H1 (cell line): Measurements from ENCODE around the gene SPEF2. TPM values are rescaled to one million over a fixed set of nuclear protein-coding genes. Genes with fewer than 3 reads are reported as not detected.

ENCODE experiments used
- CTCF ChIA-PET: fragments of 300-600 bp; sonication (Branson Sonifier 250); formaldehyde crosslinking; loops from one replicate; lab custom pipeline; 2021; ENCODE audit not compliant: partially characterized antibody; lab: Charles Lee
- POLR2A ChIA-PET: fragments of 300-600 bp; sonication (Branson Sonifier 250); formaldehyde crosslinking; loops from one replicate; lab custom pipeline; 2021; ENCODE audit warnings: inconsistent platforms; ENCODE audit not compliant: partially characterized antibody; lab: Charles Lee
- DNase-seq, 2 experiments: peaks; one replicate each; pipeline versions ENCODE4 v3.0.0 to v3.0.0-alpha.2; 2010 to 2022; ENCODE audit warnings: low spot score in 2 of 2, low read depth in 1 of 2, mixed read lengths in 1 of 2
- FAIRE-seq: peaks from 2 replicates; lab custom pipeline; 2011; peaks lifted over from hg19 to GRCh38; lab: Jason Lieb, UNC
- H2AFZ ChIP-seq: 2 replicates; pipeline ENCODE4 v1.8.1; 2012; ENCODE audit warnings: low read length, inconsistent platforms
- H2AK5ac ChIP-seq: 2 replicates; pipeline ENCODE4 v1.6.1; 2013; ENCODE audit warnings: low read depth, low read length
- H2BK120ac ChIP-seq: replicated peaks from 2 replicates; pipeline ENCODE3; 2013; ENCODE audit warnings: low read depth, low read length, inconsistent platforms
- H2BK12ac ChIP-seq: 2 replicates; pipeline ENCODE4 v1.6.1; 2013; ENCODE audit warnings: low read depth, low read length
- H2BK15ac ChIP-seq: 2 replicates; pipeline ENCODE4 v1.6.1; 2013; ENCODE audit warnings: low read length
- H2BK20ac ChIP-seq: 2 replicates; pipeline ENCODE4 v1.6.1; 2013; ENCODE audit warnings: low read length
- H2BK5ac ChIP-seq: 2 replicates; pipeline ENCODE4 v1.6.1; 2013; ENCODE audit warnings: low read depth, low read length
- H3K14ac ChIP-seq: 2 replicates; pipeline ENCODE4 v1.6.1; 2013; ENCODE audit warnings: inconsistent platforms; ENCODE audit not compliant: insufficient read length
- H3K18ac ChIP-seq: 2 replicates; pipeline ENCODE4 v1.6.1; 2013; ENCODE audit warnings: low read length; ENCODE audit errors: extremely low read depth
- H3K23ac ChIP-seq: 2 replicates; pipeline ENCODE4 v1.6.1; 2013; ENCODE audit warnings: inconsistent platforms; ENCODE audit not compliant: insufficient read length
- H3K23me2 ChIP-seq: 2 replicates; pipeline ENCODE4 v1.6.1; 2013; ENCODE audit warnings: low read depth, low read length
- H3K27ac ChIP-seq: 2 replicates; pipeline ENCODE4 v1.6.1; 2011; ENCODE audit warnings: low read depth, low read length, inconsistent platforms
- H3K27me3 ChIP-seq, 4 experiments: replicated peaks in 1 of 4; 1 replicate in 1 of 4; 2 replicates in 3 of 4; pipeline versions ENCODE4 v1.6.1 to v1.8.1; 2011 to 2013; ENCODE audit warnings: low read length in 3 of 4, mild to moderate bottlenecking in 3 of 4, inconsistent platforms in 2 of 4, mixed read lengths in 2 of 4, moderate library complexity in 1 of 4; ENCODE audit not compliant: control insufficient read depth in 3 of 4, insufficient read depth in 3 of 4; ENCODE audit errors: extremely low read depth in 1 of 4
- H3K36me3 ChIP-seq, 4 experiments: 2 replicates each; pipeline versions ENCODE4 v1.6.1 to v1.8.1; 2011 to 2013; ENCODE audit warnings: mild to moderate bottlenecking in 4 of 4, low read length in 3 of 4, moderate library complexity in 2 of 4, control low read depth in 1 of 4, inconsistent platforms in 1 of 4; ENCODE audit not compliant: insufficient read depth in 4 of 4, control insufficient read depth in 2 of 4
- H3K4ac ChIP-seq: replicated peaks from 2 replicates; pipeline ENCODE3; 2013; ENCODE audit warnings: low read length, low read depth, mixed read lengths, inconsistent platforms; ENCODE audit not compliant: insufficient read length
- H3K4me1 ChIP-seq, 4 experiments: replicated peaks in 1 of 4; 1 replicate in 1 of 4; 2 replicates in 3 of 4; pipeline versions ENCODE4 v1.6.1 to v1.8.1; 2011 to 2013; ENCODE audit warnings: low read length in 3 of 4, inconsistent platforms in 2 of 4, mixed read lengths in 1 of 4; ENCODE audit not compliant: insufficient read depth in 4 of 4, control insufficient read depth in 3 of 4
- H3K4me2 ChIP-seq, 2 experiments: 2 replicates each; pipeline versions ENCODE4 v1.6.1 to v1.8.1; 2011 to 2013; ENCODE audit warnings: low read depth in 2 of 2, low read length in 2 of 2, control low read depth in 1 of 2, inconsistent platforms in 1 of 2, mild to moderate bottlenecking in 1 of 2; ENCODE audit not compliant: insufficient read depth in 1 of 2
- H3K4me3 ChIP-seq, 4 experiments: fragments of 200-600, 300-600 bp in 1 of 4; sonication (generic), shearing (Covaris generic), sonication (Bioruptor Twin) in 1 of 4; 2 replicates each; pipeline versions ENCODE4 v1.5.1 to v1.8.1; 2011 to 2016; ENCODE audit warnings: low read length in 4 of 4, low read depth in 3 of 4, control low read depth in 2 of 4, inconsistent platforms in 2 of 4, mild to moderate bottlenecking in 2 of 4, mixed read lengths in 1 of 4, moderate library complexity in 1 of 4; ENCODE audit not compliant: insufficient read depth in 2 of 4; ENCODE audit errors: extremely low read depth in 1 of 4
- H3K56ac ChIP-seq: replicated peaks from 2 replicates; pipeline ENCODE3; 2013; ENCODE audit warnings: low read depth, mild to moderate bottlenecking, mixed read lengths, low read length, inconsistent platforms; ENCODE audit not compliant: insufficient read length
- H3K79me1 ChIP-seq: 2 replicates; pipeline ENCODE4 v1.6.1; 2013; ENCODE audit warnings: low read depth, low read length, control low read depth
- H3K79me2 ChIP-seq, 2 experiments: 2 replicates each; pipeline versions ENCODE4 v1.6.1 to v1.8.1; 2012 to 2013; ENCODE audit warnings: low read length in 2 of 2, mild to moderate bottlenecking in 2 of 2, inconsistent platforms in 1 of 2; ENCODE audit not compliant: insufficient read depth in 2 of 2, control insufficient read depth in 1 of 2
- H3K9ac ChIP-seq, 4 experiments: replicated peaks in 1 of 4; 1 replicate in 1 of 4; 2 replicates in 3 of 4; pipeline versions ENCODE4 v1.6.1 to v1.8.1; 2011 to 2013; ENCODE audit warnings: low read depth in 3 of 4, low read length in 3 of 4, control low read depth in 2 of 4, mild to moderate bottlenecking in 2 of 4, moderate library complexity in 2 of 4, inconsistent platforms in 1 of 4; ENCODE audit errors: extremely low read depth in 1 of 4
- H3K9me3 ChIP-seq, 2 experiments: 2 replicates each; pipeline versions ENCODE4 v1.6.1 to v1.8.1; 2012 to 2013; ENCODE audit warnings: mild to moderate bottlenecking in 2 of 2, moderate library complexity in 2 of 2, control low read depth in 1 of 2, inconsistent platforms in 1 of 2, low read depth in 1 of 2, low read length in 1 of 2, mixed read lengths in 1 of 2; ENCODE audit not compliant: insufficient read depth in 2 of 2
- H4K20me1 ChIP-seq, 2 experiments: replicated peaks in 1 of 2; 2 replicates each; pipeline versions ENCODE3 to v1.8.1; 2011 to 2013; ENCODE audit warnings: inconsistent platforms in 2 of 2, low read length in 2 of 2, mild to moderate bottlenecking in 1 of 2; ENCODE audit not compliant: insufficient read depth in 2 of 2, control insufficient read depth in 1 of 2
- H4K5ac ChIP-seq: 2 replicates; pipeline ENCODE4 v1.6.1; 2013; ENCODE audit warnings: low read length, low read depth, mixed read lengths, inconsistent platforms; ENCODE audit not compliant: insufficient read length
- H4K8ac ChIP-seq: 2 replicates; pipeline ENCODE4 v1.8.0; 2013; ENCODE audit warnings: mild to moderate bottlenecking, moderate library complexity, low read length, inconsistent platforms; ENCODE audit not compliant: insufficient read depth; ENCODE audit errors: extremely low read depth
- H4K91ac ChIP-seq: replicated peaks from 2 replicates; pipeline ENCODE3; 2013; ENCODE audit warnings: low read length, mixed read lengths, inconsistent platforms; ENCODE audit not compliant: insufficient read length
- BACH1 ChIP-seq: IDR thresholded peaks from 2 replicates; pipeline ENCODE4 v1.6.1; 2012; ENCODE audit warnings: low read length, improper control_type of control experiment
- CEBPB ChIP-seq: IDR thresholded peaks from 2 replicates; pipeline ENCODE4 v1.6.1; 2012; ENCODE audit warnings: low read depth, low read length
- CHD1 ChIP-seq: IDR thresholded peaks from 2 replicates; pipeline ENCODE4 v1.6.1; 2012; ENCODE audit warnings: low read depth, low read length, improper control_type of control experiment
- NANOG ChIP-seq: IDR thresholded peaks from 2 replicates; pipeline ENCODE4 v1.6.1; 2011; ENCODE audit warnings: low read length, low read depth, mild to moderate bottlenecking, inconsistent platforms; ENCODE audit not compliant: insufficient read depth, poor library complexity, severe bottlenecking
- POU5F1 ChIP-seq: IDR thresholded peaks from 2 replicates; pipeline ENCODE4 v1.6.1; 2011; ENCODE audit warnings: low read depth, mild to moderate bottlenecking, low read length, moderate library complexity
- SIX5 ChIP-seq: IDR thresholded peaks from 2 replicates; pipeline ENCODE4 v1.6.1; 2011; ENCODE audit warnings: mild to moderate bottlenecking, low read depth, low read length
- WGBS, 2 experiments: shearing (Covaris generic) in 1 of 2; methylation state at CpG; one replicate each; pipeline versions ENCODE4 v1.1.6 to v1.1.7; 2013 to 2015; ENCODE audit warnings: low lambda C conversion rate in 2 of 2, mixed read lengths in 2 of 2, inconsistent platforms in 1 of 2, low coverage in 1 of 2, missing lambda C conversion rate in 1 of 2; ENCODE audit not compliant: insufficient replicate concordance in 2 of 2, insufficient coverage in 1 of 2, insufficient read length in 1 of 2; ENCODE audit errors: extremely low coverage in 1 of 2, missing lambda C conversion rate in 1 of 2; 5-methylcytosine and 5-hydroxymethylcytosine counted together
- polyA plus RNA-seq, 7 experiments: library from polyadenylated mRNA; depleted of rRNA in 3 of 7; stranded (reverse) in 5 of 7; unstranded in 2 of 7; fragments of >200 nt in 5 of 7; fragments of 200-250 nt in 2 of 7; gene quantifications; 1 replicate in 5 of 7; 2 replicates in 1 of 7; 4 replicates in 1 of 7; pipeline versions ENCODE4 v1.2.1 to v1.2.3, GENCODE V29; 2011 to 2013; ENCODE audit warnings: missing spikeins in 2 of 7, mixed read lengths in 2 of 7
- total RNA-seq: library from RNA; stranded (reverse); fragmentation: NEBNext Ultra II Directional; extraction: Animal tissue kit (Norgen Biotek cat#: 25700); gene quantifications from 2 replicates; pipeline ENCODE4 v1.2.1, GENCODE V29; 2021
- TF ChIP-seq, protein P1 (sequence below): IDR thresholded peaks from 2 replicates; pipeline ENCODE4 v1.6.1; 2012; ENCODE audit warnings: low read length, inconsistent platforms

Gene SPEF2
- total and polyA plus RNA-seq, 2 of the 8 experiments (the other 6 are each of a cell fraction or from before 2014, with no cell fraction given) = 0.14 to 0.73 TPM

DNA sequence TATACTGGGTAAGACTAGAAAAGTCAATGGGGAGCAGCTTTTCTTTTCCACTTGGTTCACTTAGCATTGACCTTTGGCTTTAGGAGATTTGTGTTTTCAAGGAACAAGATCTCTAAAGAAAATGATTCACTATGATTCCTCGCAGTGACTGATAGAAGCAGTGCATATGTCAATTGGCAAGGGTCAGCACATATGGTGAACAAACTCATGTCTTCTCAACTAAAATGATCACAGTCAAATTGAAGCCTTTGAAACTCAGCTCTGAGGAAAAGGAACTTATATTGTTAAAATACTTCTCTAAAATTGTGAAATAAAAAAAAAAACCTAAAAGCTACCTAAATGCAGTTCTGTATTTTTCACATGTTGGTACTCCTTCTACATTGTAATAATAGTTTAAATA, 195.9 kb downstream of the SPEF2 start:
- Histone ChIP-seq H4K8ac (no peak overlapping the region), H2AFZ (no peak overlapping the region), H3K27me3 (no peaks in the 10 kb centered on the region), H2BK12ac (no peak overlapping the region), H2BK15ac (no peak overlapping the region), H2BK20ac (no peak overlapping the region), H3K14ac (no peak overlapping the region), H3K56ac (no peak overlapping the region), H4K5ac (no peak overlapping the region), H3K9ac (no peak overlapping the region), H3K36me3 (no peaks in the 10 kb centered on the region), H3K79me2 (no peaks in the 10 kb centered on the region), H3K23ac (no peak overlapping the region)
- POLR2A ChIA-PET = interaction anchor here (1.4 kb wide), 1 partner anchor 10 kb away, joined by 3 read pairs; no protein-coding TSS in a partner anchor
- CTCF ChIA-PET = interaction anchor here (0.6 to 3.5 kb wide), 9 partner anchors 9 to 444 kb away, joined by 3 to 18 read pairs (median 4); no protein-coding TSS in a partner anchor
- TF ChIP-seq SIX5 = no peak
- no peak for TF ChIP-seq POU5F1
- TF ChIP-seq, protein P1, sequence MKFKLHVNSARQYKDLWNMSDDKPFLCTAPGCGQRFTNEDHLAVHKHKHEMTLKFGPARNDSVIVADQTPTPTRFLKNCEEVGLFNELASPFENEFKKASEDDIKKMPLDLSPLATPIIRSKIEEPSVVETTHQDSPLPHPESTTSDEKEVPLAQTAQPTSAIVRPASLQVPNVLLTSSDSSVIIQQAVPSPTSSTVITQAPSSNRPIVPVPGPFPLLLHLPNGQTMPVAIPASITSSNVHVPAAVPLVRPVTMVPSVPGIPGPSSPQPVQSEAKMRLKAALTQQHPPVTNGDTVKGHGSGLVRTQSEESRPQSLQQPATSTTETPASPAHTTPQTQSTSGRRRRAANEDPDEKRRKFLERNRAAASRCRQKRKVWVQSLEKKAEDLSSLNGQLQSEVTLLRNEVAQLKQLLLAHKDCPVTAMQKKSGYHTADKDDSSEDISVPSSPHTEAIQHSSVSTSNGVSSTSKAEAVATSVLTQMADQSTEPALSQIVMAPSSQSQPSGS = no peak
- no peak for TF ChIP-seq NANOG
- TF ChIP-seq CHD1 = no peak
- TF ChIP-seq CEBPB = no peak
- TF ChIP-seq BACH1 = no peak
- TF ChIP-seq, all 59 proteins: peak for 0
- 77% methylated on average over 1 of the region's 1 CpG; no CpG with 5 or more reads in 1 of the 2 experiments for WGBS, 2 experiments
- no peak overlapping the region for H3K4me3 ChIP-seq
- no peak overlapping the region for H3K18ac ChIP-seq
- no peak overlapping the region for H3K4me2 ChIP-seq
- no peak for DNase-seq
- no peaks in the 10 kb centered on the region for H3K9me3 ChIP-seq
- H3K4ac ChIP-seq = no peak overlapping the region
- H3K27ac ChIP-seq = no peak overlapping the region
- no peaks in the 10 kb centered on the region for H3K23me2 ChIP-seq
- no peak overlapping the region for H2AK5ac ChIP-seq
- no peak for FAIRE-seq
- no peaks in the 10 kb centered on the region for H3K79me1 ChIP-seq
- no peaks in the 10 kb centered on the region for H4K20me1 ChIP-seq
- no peaks in the 10 kb centered on the region for H3K4me1 ChIP-seq
- H2BK5ac ChIP-seq = no peak overlapping the region
- no peak overlapping the region for H4K91ac ChIP-seq
- no peak overlapping the region for H2BK120ac ChIP-seq
